Left renal cortex interstitium (tissue), 4 donors: ENCODE results near the gene C4orf36. TPM values are rescaled to one million over a fixed set of nuclear protein-coding genes. Genes with fewer than 3 reads are reported as not detected.

Experiments used
- DNase-seq, 4 donors: peaks; one replicate each; pipeline ENCODE4 v3.0.0-alpha.2; 2013; ENCODE audit warnings: low read depth in 4 of 4, low spot score in 2 of 4, missing footprints in 1 of 4
- polyA plus RNA-seq, 4 donors: library from polyadenylated mRNA; unstranded; fragments of 120-200 nt; gene quantifications; one replicate each; pipeline ENCODE4 v1.2.1, GENCODE V29; 2013; ENCODE audit not compliant: insufficient read length in 4 of 4

Gene C4orf36
- polyA plus RNA-seq = 1 to 10 TPM; 1.8 to 2.1 (median 2.0) TPM

- DNase-seq = peak in 1 of 4 donors; percentile 51
Observed at GRCh38 chr4:86891762-86892635, at the start of gene C4orf36. Gene C4orf36 (minus strand): TSS chr4:86892422. CDS start chr4:86891520, 902 bp downstream.

DNA sequence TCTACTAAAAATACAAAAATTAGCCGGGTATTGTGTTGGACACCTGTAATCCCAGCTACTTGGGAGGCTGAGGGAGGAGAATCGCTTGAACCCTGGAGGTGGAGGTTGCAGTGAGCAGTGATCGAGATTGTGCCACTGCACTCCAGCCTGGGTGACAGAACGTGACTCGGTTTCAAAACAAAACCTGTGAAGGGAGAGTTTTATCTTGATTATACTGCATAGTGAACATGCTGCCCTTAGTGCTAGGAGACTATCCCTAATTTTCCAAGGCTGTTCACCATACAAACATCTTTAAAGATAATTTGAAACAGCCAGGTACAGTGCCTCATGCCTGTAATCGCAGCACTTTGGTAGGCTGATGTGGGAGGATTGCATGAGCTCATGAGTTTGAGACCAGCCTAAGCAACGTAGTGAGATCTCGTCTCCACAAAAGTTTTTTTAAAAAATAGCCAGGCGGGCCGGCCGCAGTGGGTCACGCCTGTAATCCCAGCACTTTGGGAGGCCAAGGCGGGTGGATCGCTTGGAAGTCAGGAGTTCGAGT, 48.8 kb upstream of the C4orf36 start:
- no peak for DNase-seq

- DNase-seq = no peak
Observed at GRCh38 chr4:86939729-86940575, 47.7 kb upstream of the C4orf36 start.

GRCh38 chr4:86938771-86939520, 46.7 kb upstream of the C4orf36 start:
- DNase-seq = no peak

GRCh38 chr4:86935853-86936733, 43.9 kb upstream of the C4orf36 start:
- DNase-seq = no peak

- DNase-seq = no peak
Observed at GRCh38 chr4:86935566-86935852, 43.3 kb upstream of the C4orf36 start.

DNA sequence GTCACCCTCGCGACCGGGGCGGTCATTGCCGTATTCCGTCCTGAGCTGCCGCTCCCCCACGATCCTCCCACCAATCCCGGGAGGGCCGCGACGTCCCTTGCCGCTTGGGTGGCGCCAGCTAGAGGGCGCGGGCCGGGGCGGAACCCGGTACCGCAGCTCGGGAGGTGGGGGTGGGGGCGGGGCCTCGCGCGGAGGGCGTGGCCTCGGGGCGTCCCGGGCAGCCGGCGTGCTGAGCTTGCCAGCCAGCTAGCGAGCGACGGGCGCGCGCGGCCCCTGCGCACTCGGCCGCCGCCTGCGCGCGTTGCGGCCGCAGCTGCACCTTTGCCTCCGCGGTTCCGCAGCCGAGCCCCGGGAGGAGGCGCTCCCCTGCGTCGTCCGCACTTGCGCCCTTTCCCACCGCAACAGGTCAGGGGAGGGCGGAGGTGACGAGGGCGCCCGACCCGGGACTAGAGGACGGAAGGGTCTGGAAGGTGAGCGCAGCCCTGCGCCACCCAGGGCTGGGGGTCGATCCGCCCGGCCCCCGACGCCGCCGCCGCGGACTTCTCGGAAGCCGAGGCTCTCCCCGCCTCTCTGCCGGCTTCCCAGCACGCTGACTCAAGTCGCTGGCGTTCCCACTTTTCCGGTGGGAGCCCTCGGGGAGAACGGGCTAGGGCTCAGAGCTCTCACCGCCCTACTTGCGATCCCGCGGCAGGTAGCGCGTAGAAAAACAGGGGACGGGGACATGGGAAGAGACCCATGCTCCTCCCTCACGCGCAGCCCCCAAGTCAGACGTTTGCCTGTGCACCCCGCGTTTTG, 42.7 kb upstream of the C4orf36 start, which contains the start of gene AFF1:
Gene AFF1 (plus strand): TSS at position 241 of the 795 bp plus-strand sequence. CDS start 13,523 bp downstream, outside the sequence.
- peak in 2 of 4 donors; percentile 70 to 73 for DNase-seq

- no peak for DNase-seq
Observed at GRCh38 chr4:86934147-86934770, 42.0 kb upstream of the C4orf36 start.

DNA sequence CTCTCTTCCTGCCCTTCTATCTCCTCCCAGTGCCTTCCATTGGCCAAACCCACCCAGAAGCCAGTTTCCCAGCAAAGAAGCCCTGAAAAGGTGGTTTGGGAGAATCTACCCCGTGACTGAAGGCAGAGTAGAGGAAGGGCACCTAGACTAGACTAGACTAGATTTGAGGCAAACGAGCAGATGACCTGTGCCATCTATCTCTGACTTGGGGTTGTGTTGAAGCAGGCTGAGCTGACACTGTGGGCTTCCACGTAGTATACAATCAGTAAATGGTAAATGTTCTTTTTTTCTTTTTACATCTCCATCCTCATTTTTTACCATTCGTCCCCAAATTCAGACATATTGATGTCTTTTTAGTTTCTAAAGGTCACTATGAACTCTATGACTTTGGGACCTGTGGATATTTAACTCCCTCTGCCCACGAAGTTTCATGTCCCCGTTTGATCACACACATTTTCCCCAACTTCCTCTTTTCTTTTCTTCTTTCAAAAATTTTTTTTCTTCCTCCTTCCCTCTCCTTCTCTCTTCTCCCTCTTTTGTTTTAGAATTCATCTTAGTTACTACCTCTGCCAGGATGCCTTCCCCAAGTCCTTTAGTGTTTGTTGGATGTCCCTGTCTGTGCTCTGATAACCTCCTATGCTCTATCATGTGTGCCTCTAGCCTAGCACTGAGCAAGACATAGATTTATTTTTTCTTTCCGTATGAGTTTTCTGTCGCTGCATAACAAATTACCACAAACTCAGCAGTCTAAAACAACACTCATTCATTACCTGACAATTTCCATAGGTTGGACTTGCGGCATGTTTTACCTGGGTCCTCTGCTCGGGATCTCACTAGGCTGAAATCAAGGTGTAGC, 36.4 kb upstream of the C4orf36 start:
- no peak for DNase-seq

GRCh38 chr4:86927843-86928395, 35.7 kb upstream of the C4orf36 start:
- no peak for DNase-seq

DNA sequence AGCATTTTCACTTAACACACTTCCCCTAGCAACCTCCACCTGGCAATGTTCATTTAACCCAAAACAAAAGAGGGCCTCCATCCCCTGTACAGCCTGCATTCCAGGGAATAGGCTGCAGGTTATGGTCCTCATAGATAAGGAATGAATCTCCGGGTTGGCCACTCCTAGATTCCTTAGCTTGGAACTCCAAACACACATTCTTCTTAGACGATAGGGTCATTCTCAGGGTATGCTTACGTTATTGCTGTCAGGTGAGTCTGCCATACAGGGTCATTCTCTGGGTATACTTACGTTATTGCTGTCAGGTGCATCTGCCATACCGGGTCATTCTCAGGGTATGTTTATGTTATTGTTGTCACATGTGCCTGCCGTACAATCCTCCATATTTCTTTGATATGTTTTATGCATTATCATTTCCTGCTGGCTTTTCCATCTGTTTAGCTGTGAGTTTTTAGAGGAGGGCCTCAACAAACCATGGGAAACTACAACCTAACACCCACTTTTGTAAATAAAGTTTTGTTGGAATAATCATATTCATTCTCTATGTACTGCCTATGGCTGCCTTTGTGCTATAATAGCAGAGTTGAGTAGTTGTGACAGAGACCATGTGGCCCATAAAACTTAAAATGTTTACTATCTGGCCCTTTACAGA, 34.3 kb upstream of the C4orf36 start:
- no peak for DNase-seq

DNA sequence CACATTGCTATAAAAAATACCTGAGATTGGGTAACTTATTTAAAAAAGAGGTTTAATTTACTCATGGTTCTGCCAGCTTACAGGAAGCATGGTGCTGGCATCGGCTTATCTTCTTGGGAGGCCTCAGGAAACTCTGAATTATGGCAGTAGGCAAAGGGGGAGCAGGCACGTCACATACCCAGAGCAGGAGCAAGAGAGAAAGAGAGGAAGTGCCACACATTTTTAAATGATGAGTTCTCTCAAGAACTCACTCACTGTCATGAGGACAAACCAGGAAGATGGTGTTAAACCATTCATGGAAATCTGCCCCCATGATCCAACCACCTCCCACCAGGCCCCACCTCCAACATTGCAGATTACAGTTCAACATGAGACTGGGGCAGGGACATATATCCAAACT, 32.6 kb upstream of the C4orf36 start:
- DNase-seq = no peak

- DNase-seq = no peak
Observed at GRCh38 chr4:86921608-86922252, 29.5 kb upstream of the C4orf36 start.

DNA sequence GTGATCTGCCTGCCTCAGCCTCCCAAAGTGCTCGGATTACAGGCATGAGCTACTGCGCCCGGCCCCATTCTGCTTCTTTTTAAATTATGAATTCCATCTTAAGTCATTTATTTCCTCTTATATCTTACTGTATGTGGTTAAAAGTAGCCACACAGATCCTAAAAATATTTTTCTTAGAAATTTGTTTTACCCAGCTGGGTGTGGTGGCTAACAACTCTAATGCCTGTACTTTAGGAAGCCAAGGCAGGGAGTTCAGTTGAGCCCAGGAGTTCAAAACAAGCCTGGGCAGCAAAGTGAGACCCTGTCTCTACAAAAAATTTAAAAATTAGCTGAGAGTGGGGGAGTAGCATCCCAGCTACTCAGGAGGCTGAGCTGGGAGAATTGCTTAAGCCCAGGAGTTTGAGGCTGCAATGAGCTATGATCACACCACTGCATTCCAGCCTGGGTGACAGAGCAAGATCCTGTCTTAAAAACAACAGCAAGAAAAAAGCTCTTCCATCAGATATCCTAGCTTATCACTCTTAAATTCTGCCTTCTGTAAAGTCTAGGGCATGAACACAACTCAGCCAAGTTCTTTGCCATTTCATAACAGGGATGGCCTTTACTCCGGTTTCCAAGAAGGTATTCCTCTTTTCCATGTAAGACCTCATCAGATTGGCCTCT, 27.5 kb upstream of the C4orf36 start:
- no peak for DNase-seq

DNA sequence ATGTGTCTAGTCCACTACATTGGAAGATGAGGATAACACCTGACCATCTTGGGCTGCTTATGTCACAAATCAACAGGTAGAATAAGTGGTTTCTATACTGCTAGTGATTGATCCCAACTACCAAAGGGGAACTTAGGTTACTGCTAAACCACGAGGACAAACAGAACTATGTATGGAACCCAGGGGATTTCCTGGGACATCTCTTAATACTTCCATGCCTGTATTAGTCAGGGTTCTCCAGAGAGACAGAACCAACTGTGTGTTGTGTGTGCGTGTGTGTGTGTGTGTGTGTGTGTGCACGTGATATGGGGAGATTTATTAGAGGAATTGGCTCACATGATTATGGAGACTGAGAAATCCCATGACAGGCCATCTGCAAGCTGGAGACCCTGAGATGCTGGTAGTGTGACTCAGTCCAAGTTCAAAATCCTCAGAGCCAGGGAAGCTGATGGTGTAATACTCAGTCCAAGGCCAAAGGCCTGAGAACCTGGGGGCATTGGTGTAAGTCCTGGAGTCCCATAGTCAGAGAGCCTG, 26.4 kb upstream of the C4orf36 start:
- DNase-seq = no peak
